ENCODE results near the gene DCTPP1.

Gene DCTPP1

GRCh38 chr16:30478766-30479478, 49.1 kb upstream of the DCTPP1 start:
- Histone ChIP-seq H3K27ac (ENCODE audit: extremely low read depth, low read depth, low read length) (no peak overlapping the region), H3K9me3 (ENCODE audit: control insufficient read depth, insufficient read depth, low read depth, low read length) (no peaks in the 10 kb centered on the region), H3K4me1 (ENCODE audit: control insufficient read depth, insufficient read depth, low read length) (no peaks in the 10 kb centered on the region), H3K36me3 (ENCODE audit: control insufficient read depth in 2 of 2, insufficient read depth in 1 of 2, low read length in 2 of 2) (no peaks in the 10 kb centered on the region), H3K4me3 (ENCODE audit: low read depth, low read length) (no peak overlapping the region)
- ChIA-PET POLR2A (interaction anchor here (0.6 kb wide), 1 partner anchor 155 kb away, joined by 4 read pairs; no protein-coding TSS in a partner anchor), CTCF (interaction anchor here (1.1 to 1.4 kb wide), 2 partner anchors 22 to 29 kb away, joined by 3 to 4 read pairs; no protein-coding TSS in a partner anchor)
- TF ChIP-seq ZNF518A (tag by site-specific recombination; conservative IDR thresholded peaks at IDR 0.05; ENCODE audit: low read depth): no peak
- TF ChIP-seq ZNF645 (tag by site-specific recombination; IDR thresholded peaks at IDR 0.05): no peak
- no peak for TF ChIP-seq REST (tag by site-specific recombination; IDR thresholded peaks at IDR 0.05)
- no peak for TF ChIP-seq ZFP69B (tag by site-specific recombination; IDR thresholded peaks at IDR 0.05)
- no peak for TF ChIP-seq ZNF341 (tag by site-specific recombination; IDR thresholded peaks at IDR 0.05; ENCODE audit: low read depth)
- TF ChIP-seq ZBTB11 (tag by site-specific recombination; conservative IDR thresholded peaks at IDR 0.05; ENCODE audit: low read depth): no peak
- TF ChIP-seq KLF16 (tag by site-specific recombination; IDR thresholded peaks at IDR 0.05): no peak
- no peak for TF ChIP-seq SALL2 (tag by site-specific recombination; IDR thresholded peaks at IDR 0.05; ENCODE audit: borderline replicate concordance)
- TF ChIP-seq YY2 (tag by site-specific recombination; IDR thresholded peaks at IDR 0.05): no peak
- TF ChIP-seq ZNF133 (tag by site-specific recombination; IDR thresholded peaks at IDR 0.05): no peak
- no peak for TF ChIP-seq ZNF274 (IDR thresholded peaks at IDR 0.05; ENCODE audit: low read length)
- TF ChIP-seq ZNF274 (tag by site-specific recombination; IDR thresholded peaks at IDR 0.05; ENCODE audit: borderline replicate concordance): no peak
- TF ChIP-seq SP2 (tag by site-specific recombination; IDR thresholded peaks at IDR 0.05): no peak
- TF ChIP-seq ZBTB8A (tag by site-specific recombination; IDR thresholded peaks at IDR 0.05): no peak
- no peak for TF ChIP-seq ZNF404 (tag by site-specific recombination; IDR thresholded peaks at IDR 0.05)
- no peak for TF ChIP-seq ZFP3 (tag by site-specific recombination; IDR thresholded peaks at IDR 0.05; ENCODE audit: low read depth)
- TF ChIP-seq ZNF510 (tag by site-specific recombination; IDR thresholded peaks at IDR 0.05; ENCODE audit: insufficient replicate concordance): no peak
- no peak for TF ChIP-seq ZSCAN4 (tag by site-specific recombination; IDR thresholded peaks at IDR 0.05)
